ENCODE results near the gene IL11. TPM values are rescaled to one million over a fixed set of nuclear protein-coding genes. Genes with fewer than 3 reads are reported as not detected.

The IL11 gene
- total RNA-seq, 4 donors from 2014 or later, result 0.67 TPM; not detected in 3

GRCh38 chr19:55385724-55386492, 15.6 kb upstream of the IL11 start, which contains the start of gene RPL28:
TSS of gene RPL28 (plus strand) at chr19:55385932. CDS start at chr19:55386358, 426 bp downstream.
- H3K27me3 ChIP-seq, result no peaks in the 10 kb centered on the region
- H3K36me3 ChIP-seq, result peaks cover 0 to 38% of the 10 kb centered on the region in 2 donors
- TF ChIP-seq EP300 (IDR thresholded peaks at IDR 0.05), result no peak
- TF ChIP-seq POLR2A (IDR thresholded peaks at IDR 0.05), result peak; percentile 99
- TF ChIP-seq CTCF (IDR thresholded peaks at IDR 0.05), result peak in 2 of 4 experiments; percentile 9 to 23
- peak; percentile 100 for TF ChIP-seq POLR2AphosphoS5 (IDR thresholded peaks at IDR 0.05)
- H3K4me3 ChIP-seq, result peak within 1 kb of the TSS; percentile 76 to 79
- 0% methylated on average over 35 of the region's 68 CpGs; no CpG with 5 or more reads in 1 of the 2 donors for WGBS, 2 donors (ENCODE audit: low coverage in 1 of 2)
- H3K27ac ChIP-seq, result peak within 1 kb of the TSS; percentile 74 to 98 (median 92)
- peaks cover 0 to 68% (median 44%) of the 10 kb centered on the region in 3 donors for H3K4me1 ChIP-seq
- ATAC-seq, result peak; percentile 92
- H3K9me3 ChIP-seq, result no peaks in the 10 kb centered on the region

DNA sequence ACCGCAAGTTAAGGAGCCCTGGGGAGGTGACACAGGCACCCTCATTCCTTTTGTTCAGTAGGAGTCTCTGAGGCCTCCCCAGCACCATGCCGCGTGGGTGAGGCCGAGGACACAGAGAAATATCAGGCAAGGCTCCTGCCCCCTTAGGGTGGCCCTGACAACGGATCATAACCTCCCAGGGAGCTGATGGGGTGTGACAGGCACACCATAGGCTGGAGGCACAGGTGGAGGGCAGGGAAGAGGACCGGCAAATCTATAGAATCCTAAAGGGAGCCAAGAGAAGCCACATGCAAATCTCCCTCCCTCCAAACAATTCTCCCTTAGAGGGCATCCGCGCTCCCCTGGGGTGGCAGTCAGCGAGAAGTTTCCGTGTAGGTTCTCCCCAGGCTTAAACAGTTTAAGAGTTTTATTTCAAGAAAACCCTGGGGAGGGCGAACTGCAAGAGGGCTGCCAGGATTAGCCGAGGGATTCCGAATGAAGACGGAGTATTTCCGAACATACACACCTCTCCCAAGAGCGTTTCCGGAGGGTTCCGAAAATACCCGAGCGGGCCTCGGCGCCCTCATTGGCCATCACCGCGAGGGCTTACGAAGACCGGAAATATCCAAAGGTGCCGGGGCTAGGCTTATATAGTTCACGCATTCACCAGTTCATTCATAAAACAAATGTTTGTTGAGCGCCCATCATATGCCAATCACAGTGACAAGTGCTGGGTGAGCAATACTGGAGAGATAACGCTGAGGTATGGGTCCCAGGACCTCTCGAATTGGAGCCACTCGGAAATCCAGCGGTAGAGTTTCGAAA, 14.9 kb upstream of the IL11 start:
- peak overlapping the region; percentile 27 to 79 for H3K4me3 ChIP-seq
- peaks cover 0 to 31% of the 10 kb centered on the region in 2 donors for H3K36me3 ChIP-seq
- peak overlapping the region; percentile 74 to 98 (median 92) for H3K27ac ChIP-seq
- WGBS, 2 donors (ENCODE audit: low coverage in 1 of 2), result 0 to 43% methylated on average over 5 to 10 of the region's 34 CpGs
- no peaks in the 10 kb centered on the region for H3K27me3 ChIP-seq
- no peaks in the 10 kb centered on the region for H3K9me3 ChIP-seq
- TF ChIP-seq POLR2A (IDR thresholded peaks at IDR 0.05) (no peak), CTCF (IDR thresholded peaks at IDR 0.05) (no peak), POLR2AphosphoS5 (IDR thresholded peaks at IDR 0.05) (no peak), EP300 (IDR thresholded peaks at IDR 0.05) (no peak)
- H3K4me1 ChIP-seq, result peaks cover 0 to 60% (median 44%) of the 10 kb centered on the region in 3 donors
- ATAC-seq, result peak; percentile 91

- Histone ChIP-seq H3K4me3 (peak within 1 kb of the TSS; percentile 27 to 79), H3K4me1 (peaks cover 0 to 52% (median 41%) of the 10 kb centered on the region in 3 donors), H3K27ac (peak within 1 kb of the TSS; percentile 74 to 98 (median 92)), H3K27me3 (no peaks in the 10 kb centered on the region), H3K36me3 (peaks cover 0 to 23% of the 10 kb centered on the region in 2 donors), H3K9me3 (no peaks in the 10 kb centered on the region)
- peak in 1 of 2 donors; percentile 11 for TF ChIP-seq POLR2A (IDR thresholded peaks at IDR 0.05)
- no peak for TF ChIP-seq CTCF (IDR thresholded peaks at IDR 0.05)
- no peak for ATAC-seq
- WGBS, 2 donors (ENCODE audit: low coverage in 1 of 2), result 64% methylated on average over 5 of the region's 72 CpGs; no CpG with 5 or more reads in 1 of the 2 donors
These were observed 14.1 kb upstream of the IL11 start, which contains the start of gene TMEM238 for GRCh38 chr19:55384131-55384919. TSS of gene TMEM238 (minus strand) at chr19:55384292. CDS start at chr19:55384259, 33 bp downstream.

GRCh38 chr19:55383279-55384130, 13.2 kb upstream of the IL11 start:
- WGBS, 2 donors (ENCODE audit: low coverage in 1 of 2), result 7 to 29% methylated on average over 7 to 11 of the region's 88 CpGs
- peaks cover 0 to 14% of the 10 kb centered on the region in 2 donors for H3K36me3 ChIP-seq
- H3K27me3 ChIP-seq, result no peaks in the 10 kb centered on the region
- no peaks in the 10 kb centered on the region for H3K9me3 ChIP-seq
- peak overlapping the region in 3 of 4 donors; percentile 91 to 98 (median 92) for H3K27ac ChIP-seq
- H3K4me1 ChIP-seq, result peaks cover 0 to 44% (median 35%) of the 10 kb centered on the region in 3 donors
- TF ChIP-seq POLR2A (IDR thresholded peaks at IDR 0.05) (peak; percentile 9 to 19), EP300 (IDR thresholded peaks at IDR 0.05) (no peak), POLR2AphosphoS5 (IDR thresholded peaks at IDR 0.05) (peak; percentile 20), CTCF (IDR thresholded peaks at IDR 0.05) (peak in 3 of 4 experiments; percentile 17 to 43 (median 20))
- H3K4me3 ChIP-seq, result peak overlapping the region; percentile 27 to 79
- peak; percentile 29 for ATAC-seq

Data from gastroesophageal sphincter (tissue), 4 donors.